HFFc6 (cell line): ENCODE measurements around the gene IGIP. TPM values are rescaled to one million over a fixed set of nuclear protein-coding genes. Genes with fewer than 3 reads are reported as not detected.

ENCODE experiments used
- DNase-seq: peaks from one replicate; pipeline ENCODE4 v3.0.0-alpha.2; 2018
- H3K27ac Mint-ChIP-seq: 2 replicates; pipeline ENCODE4 v1.8.0; 2020; ENCODE audit warnings: mild to moderate bottlenecking, mixed read lengths
- H3K27me3 Mint-ChIP-seq: 2 replicates; pipeline ENCODE4 v1.8.0; 2021; ENCODE audit warnings: mild to moderate bottlenecking, moderate library complexity, mixed read lengths; ENCODE audit not compliant: insufficient read depth
- H3K36me3 Mint-ChIP-seq: 2 replicates; pipeline ENCODE4 v1.8.0; 2021; ENCODE audit warnings: low read depth, mixed read lengths
- H3K4me1 Mint-ChIP-seq: 2 replicates; pipeline ENCODE4 v1.8.0; 2020; ENCODE audit warnings: low read depth, mixed read lengths
- H3K4me3 Mint-ChIP-seq: 2 replicates; pipeline ENCODE4 v1.8.0; 2020; ENCODE audit warnings: mild to moderate bottlenecking, moderate library complexity, mixed read lengths
- H3K9me3 Mint-ChIP-seq: 2 replicates; pipeline ENCODE4 v1.8.0; 2020; ENCODE audit warnings: mild to moderate bottlenecking, mixed read lengths
- total RNA-seq, 6 experiments: library from RNA; stranded (reverse); fragmentation: NEBNext Ultra II Directional; extraction: Animal tissue kit (Norgen Biotek cat#: 25700); gene quantifications; 2 replicates in 1 of 6; 3 replicates in 5 of 6; pipeline ENCODE4 v1.2.3, GENCODE V29; 2021
- TF ChIP-seq, protein P1 (sequence below): fragments of 200-600 bp; sonication (generic); IDR thresholded peaks from 2 replicates; pipeline ENCODE4 v1.5.0; 2021; ENCODE audit warnings: antibody characterized with exemption, mild to moderate bottlenecking

The IGIP gene
- total RNA-seq, 6 experiments from 2014 or later: 3.4 to 8.4 (median 4.1) TPM

DNA sequence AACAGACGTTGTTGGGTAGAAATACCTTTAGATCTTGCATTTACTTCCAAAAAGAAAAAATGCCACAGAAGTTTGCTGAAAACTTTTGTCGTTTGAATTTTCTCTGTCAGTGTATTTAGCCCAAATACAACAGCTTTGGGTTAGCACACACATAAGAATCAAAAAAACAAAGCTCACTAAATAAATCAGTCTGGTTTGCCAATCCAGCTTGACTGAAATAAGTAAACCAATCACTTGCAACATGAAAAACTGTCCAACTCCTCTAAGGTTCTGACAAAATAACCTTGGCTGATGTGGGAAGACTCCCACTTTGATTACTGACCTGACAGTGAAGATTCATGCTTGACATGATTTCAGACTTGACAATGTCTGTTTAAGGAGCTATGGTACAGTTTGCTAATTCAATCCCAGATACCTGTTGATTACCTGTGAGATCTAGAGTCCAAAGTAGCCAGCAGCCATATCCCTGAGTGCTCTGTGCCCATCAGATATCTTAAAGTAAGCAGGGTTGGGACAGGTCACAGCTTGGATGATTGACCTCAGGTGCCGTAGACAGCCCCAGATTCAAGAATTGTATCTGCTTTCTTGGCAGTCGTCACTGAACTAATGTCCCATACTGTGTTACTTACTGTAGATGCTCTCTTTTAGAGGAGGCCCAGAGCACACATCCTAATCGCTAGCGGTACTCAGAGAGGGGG lies 727 bp downstream of the IGIP start:
- H3K4me3 Mint-ChIP-seq: no peak overlapping the region
- TF ChIP-seq, protein P1, sequence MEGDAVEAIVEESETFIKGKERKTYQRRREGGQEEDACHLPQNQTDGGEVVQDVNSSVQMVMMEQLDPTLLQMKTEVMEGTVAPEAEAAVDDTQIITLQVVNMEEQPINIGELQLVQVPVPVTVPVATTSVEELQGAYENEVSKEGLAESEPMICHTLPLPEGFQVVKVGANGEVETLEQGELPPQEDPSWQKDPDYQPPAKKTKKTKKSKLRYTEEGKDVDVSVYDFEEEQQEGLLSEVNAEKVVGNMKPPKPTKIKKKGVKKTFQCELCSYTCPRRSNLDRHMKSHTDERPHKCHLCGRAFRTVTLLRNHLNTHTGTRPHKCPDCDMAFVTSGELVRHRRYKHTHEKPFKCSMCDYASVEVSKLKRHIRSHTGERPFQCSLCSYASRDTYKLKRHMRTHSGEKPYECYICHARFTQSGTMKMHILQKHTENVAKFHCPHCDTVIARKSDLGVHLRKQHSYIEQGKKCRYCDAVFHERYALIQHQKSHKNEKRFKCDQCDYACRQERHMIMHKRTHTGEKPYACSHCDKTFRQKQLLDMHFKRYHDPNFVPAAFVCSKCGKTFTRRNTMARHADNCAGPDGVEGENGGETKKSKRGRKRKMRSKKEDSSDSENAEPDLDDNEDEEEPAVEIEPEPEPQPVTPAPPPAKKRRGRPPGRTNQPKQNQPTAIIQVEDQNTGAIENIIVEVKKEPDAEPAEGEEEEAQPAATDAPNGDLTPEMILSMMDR: no peak
- no peak for DNase-seq
- H3K27ac Mint-ChIP-seq: no peak overlapping the region
- H3K27me3 Mint-ChIP-seq: no peaks in the 10 kb centered on the region
- no peaks in the 10 kb centered on the region for H3K36me3 Mint-ChIP-seq
- peaks cover 55% of the 10 kb centered on the region for H3K4me1 Mint-ChIP-seq
- no peaks in the 10 kb centered on the region for H3K9me3 Mint-ChIP-seq

DNA sequence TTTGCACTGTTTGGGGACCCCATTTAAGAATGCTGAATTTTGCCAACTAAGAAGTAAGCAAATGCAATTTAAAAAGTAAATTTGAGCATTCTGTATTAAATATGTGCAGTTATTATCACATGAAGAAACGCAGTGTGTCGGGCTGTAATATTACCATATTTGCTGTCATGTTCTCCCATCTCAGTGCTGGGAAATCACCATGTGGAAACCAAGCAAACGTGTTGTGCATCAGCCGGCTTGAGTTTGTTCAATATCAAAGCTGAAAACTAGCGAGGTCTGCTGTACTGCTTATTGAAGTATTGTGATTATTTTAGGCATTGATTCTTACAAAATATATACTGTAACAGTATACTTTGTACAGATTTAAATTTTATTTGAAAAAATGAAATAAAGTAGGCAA lies 2.6 kb downstream of the IGIP start:
- Mint-ChIP-seq H3K4me3 (no peak overlapping the region), H3K27me3 (no peaks in the 10 kb centered on the region), H3K36me3 (no peaks in the 10 kb centered on the region), H3K4me1 (peaks cover 55% of the 10 kb centered on the region), H3K9me3 (no peaks in the 10 kb centered on the region), H3K27ac (no peak overlapping the region)
- TF ChIP-seq, protein P1: no peak
- DNase-seq: no peak

DNA sequence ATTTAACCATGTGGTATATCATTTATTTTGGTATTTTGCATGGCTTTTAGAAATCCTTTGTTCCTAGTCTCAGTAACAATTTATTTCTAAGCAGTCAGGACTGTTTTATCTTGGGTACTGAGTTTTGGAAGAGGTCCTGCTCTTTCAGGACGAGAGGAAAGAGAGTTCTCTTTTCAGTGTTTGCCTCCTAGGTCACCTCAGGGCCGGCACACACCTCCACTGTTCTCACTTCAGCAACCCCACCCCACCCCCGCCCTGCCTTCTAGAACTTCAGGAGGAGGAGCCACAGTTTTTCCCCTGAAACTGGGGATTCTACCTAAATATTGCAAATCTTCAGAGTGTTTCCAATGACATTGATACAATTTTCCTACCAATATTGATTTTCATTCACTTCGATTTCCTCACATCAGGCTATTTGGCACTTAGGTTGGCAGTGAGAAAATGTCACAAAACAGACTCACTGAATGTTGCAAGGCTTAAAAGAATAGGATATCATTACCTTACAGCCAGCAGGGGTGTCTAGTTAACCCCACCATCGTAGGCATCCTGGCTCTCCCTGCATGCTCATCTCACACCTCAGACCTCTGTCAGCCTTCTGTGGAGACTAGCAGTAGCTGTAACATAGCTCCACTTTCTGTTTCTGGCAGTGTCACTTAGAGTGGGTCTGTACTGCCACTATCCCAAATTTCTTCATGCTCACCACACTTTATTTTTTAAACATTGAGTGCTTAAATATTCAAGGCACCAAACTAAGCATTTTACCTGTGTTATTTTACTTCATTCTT lies 5.4 kb downstream of the IGIP start:
- Mint-ChIP-seq H3K36me3 (no peaks in the 10 kb centered on the region), H3K4me3 (peak overlapping the region; percentile 33), H3K4me1 (peaks cover 56% of the 10 kb centered on the region), H3K27me3 (no peaks in the 10 kb centered on the region), H3K27ac (peak overlapping the region; percentile 86), H3K9me3 (no peaks in the 10 kb centered on the region)
- no peak for DNase-seq
- TF ChIP-seq, protein P1: no peak

DNA sequence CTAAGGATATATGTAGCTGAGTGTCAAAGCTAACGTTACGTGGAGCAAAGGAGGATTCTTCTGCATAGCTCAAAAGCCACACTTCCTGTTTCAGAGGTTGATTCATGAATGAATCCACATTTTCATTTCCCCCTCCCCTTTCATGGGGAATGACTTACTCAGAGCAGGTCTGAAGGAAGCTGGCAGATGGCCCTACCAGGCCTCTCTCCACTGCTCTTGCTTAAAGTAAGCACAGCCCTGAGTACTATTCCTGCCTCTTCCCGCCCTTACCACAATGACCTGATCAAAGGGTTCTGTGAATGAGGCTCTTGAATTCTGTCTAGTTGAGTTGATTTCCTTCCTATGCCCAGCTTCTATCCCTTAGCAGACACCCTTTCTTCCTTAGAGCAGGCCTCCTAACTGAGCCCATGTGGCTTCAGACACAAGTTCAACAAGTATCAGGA lies 6.3 kb downstream of the IGIP start:
- TF ChIP-seq, protein P1: no peak
- peak overlapping the region; percentile 86 for H3K27ac Mint-ChIP-seq
- H3K27me3 Mint-ChIP-seq: no peaks in the 10 kb centered on the region
- no peaks in the 10 kb centered on the region for H3K9me3 Mint-ChIP-seq
- no peaks in the 10 kb centered on the region for H3K36me3 Mint-ChIP-seq
- peak overlapping the region; percentile 33 for H3K4me3 Mint-ChIP-seq
- peak; percentile 88 for DNase-seq
- H3K4me1 Mint-ChIP-seq: peaks cover 53% of the 10 kb centered on the region

DNA sequence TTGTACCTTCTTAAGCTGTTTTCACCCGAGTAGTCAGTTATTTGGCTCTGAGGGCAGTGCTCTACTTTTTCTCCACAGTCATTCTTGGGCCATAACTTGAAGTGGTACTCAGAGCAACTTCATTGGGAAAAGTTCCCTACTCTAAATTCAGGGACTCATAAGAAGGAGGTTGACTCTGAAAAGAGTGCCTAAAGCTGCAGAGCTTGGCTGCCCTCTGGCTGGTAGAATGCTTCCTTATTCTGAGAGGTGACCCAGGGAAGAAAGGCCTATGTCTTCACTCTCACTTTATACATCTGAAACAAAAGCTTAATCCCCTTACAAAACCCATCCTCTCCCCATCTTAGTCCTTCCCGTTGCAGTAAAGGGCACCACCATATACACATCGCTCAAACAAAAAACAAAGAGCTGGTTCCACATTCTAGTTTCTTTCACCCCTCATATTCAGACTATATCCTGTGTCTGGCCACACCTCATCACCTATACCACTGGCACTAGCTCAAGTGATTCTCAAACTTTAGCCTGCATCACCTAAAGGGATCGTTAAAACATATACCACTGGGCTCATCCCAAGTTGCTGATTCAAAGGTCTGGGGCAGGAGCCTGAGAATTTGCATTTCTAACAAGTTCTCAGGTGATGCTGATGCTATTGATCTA lies 7.9 kb downstream of the IGIP start:
- H3K9me3 Mint-ChIP-seq: no peaks in the 10 kb centered on the region
- H3K27me3 Mint-ChIP-seq: no peaks in the 10 kb centered on the region
- peaks cover 60% of the 10 kb centered on the region for H3K4me1 Mint-ChIP-seq
- H3K4me3 Mint-ChIP-seq: no peak overlapping the region
- no peak overlapping the region for H3K27ac Mint-ChIP-seq
- TF ChIP-seq, protein P1: no peak
- no peaks in the 10 kb centered on the region for H3K36me3 Mint-ChIP-seq
- DNase-seq: no peak
